Medulla oblongata (tissue), 1 donor: ENCODE data around the gene ATP6V0E1.
"Not testable (repeated sequence)": the region's sequence is repeated elsewhere in the genome, so short reads cannot be mapped to it uniquely, and the experiment has no call there.

Source experiments
- DNase-seq: peaks from one replicate; pipeline ENCODE4 v3.0.0-alpha.2; 2015; ENCODE audit errors: extremely low spot score

The ATP6V0E1 gene

GRCh38 chr5:173035904-173036707 is 52.5 kb downstream of the ATP6V0E1 start:
- DNase-seq: no peak

GRCh38 chr5:173039188-173039587 is 55.6 kb downstream of the ATP6V0E1 start:
- DNase-seq: no peak

GRCh38 chr5:173039964-173040363 is 56.4 kb downstream of the ATP6V0E1 start:
- DNase-seq: no peak

- no peak for DNase-seq
Measured at GRCh38 chr5:173041881-173042762, 58.6 kb downstream of the ATP6V0E1 start.

- no peak for DNase-seq
Measured at GRCh38 chr5:173042763-173043107, 59.2 kb downstream of the ATP6V0E1 start.

GRCh38 chr5:173045474-173045873 is 61.9 kb downstream of the ATP6V0E1 start:
- no peak for DNase-seq

- DNase-seq: not testable (repeated sequence)
Measured at GRCh38 chr5:173047096-173047837, 63.7 kb downstream of the ATP6V0E1 start.

GRCh38 chr5:173047838-173048105 is 64.2 kb downstream of the ATP6V0E1 start:
- no peak for DNase-seq

- DNase-seq: no peak
Measured at GRCh38 chr5:173050791-173051190, 67.2 kb downstream of the ATP6V0E1 start.

GRCh38 chr5:173051746-173052145 is 68.2 kb downstream of the ATP6V0E1 start:
- DNase-seq: no peak

- DNase-seq: no peak
Measured at GRCh38 chr5:173053041-173053440, 69.5 kb downstream of the ATP6V0E1 start.

- DNase-seq: no peak
Measured at GRCh38 chr5:173055042-173055721, 71.6 kb downstream of the ATP6V0E1 start.

- DNase-seq: no peak
Measured at GRCh38 chr5:173055722-173055982, 72.1 kb downstream of the ATP6V0E1 start.

- peak; percentile 97 for DNase-seq
Measured at GRCh38 chr5:173055983-173056782, 72.6 kb downstream of the ATP6V0E1 start, which contains the start of gene CREBRF. TSS of gene CREBRF (plus strand) at chr5:173056352. CDS start at chr5:173080776, 24,424 bp downstream.

- DNase-seq: no peak
Measured at GRCh38 chr5:173056783-173057061, 73.2 kb downstream of the ATP6V0E1 start.

GRCh38 chr5:173057062-173057924 is 73.7 kb downstream of the ATP6V0E1 start:
- peak; percentile 99 for DNase-seq

- no peak for DNase-seq
Measured at GRCh38 chr5:173062141-173062540, 78.6 kb downstream of the ATP6V0E1 start.

- DNase-seq: no peak
Measured at GRCh38 chr5:173065155-173065554, 81.6 kb downstream of the ATP6V0E1 start.

GRCh38 chr5:173069671-173070070 is 86.1 kb downstream of the ATP6V0E1 start:
- DNase-seq: no peak

GRCh38 chr5:173075137-173075843 is 91.7 kb downstream of the ATP6V0E1 start:
- no peak for DNase-seq
